ENCODE data around the gene N4BP3.

N4BP3 gene

DNA sequence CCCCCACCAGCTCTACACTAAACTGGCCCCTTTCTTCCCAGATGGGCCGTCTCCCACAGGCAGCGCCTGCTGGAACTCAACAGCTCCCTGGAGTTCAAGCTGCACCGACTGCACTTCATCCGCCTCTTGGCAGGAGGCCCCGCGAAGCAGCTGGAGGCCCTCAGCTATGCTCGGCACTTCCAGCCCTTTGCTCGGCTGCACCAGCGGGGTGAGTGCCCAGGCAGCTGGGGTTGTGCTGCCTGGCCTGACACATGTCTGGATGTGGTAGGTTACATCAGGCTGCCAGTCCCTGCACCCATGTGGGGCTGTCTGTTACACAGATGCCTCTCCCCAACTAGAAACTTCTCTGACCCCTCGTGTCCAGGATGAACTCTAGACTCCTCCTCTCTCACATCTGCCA, 30.6 kb downstream of the N4BP3 start:
- no peak for DNase-seq (ENCODE audit: low spot score)
- TF ChIP-seq, protein P1, sequence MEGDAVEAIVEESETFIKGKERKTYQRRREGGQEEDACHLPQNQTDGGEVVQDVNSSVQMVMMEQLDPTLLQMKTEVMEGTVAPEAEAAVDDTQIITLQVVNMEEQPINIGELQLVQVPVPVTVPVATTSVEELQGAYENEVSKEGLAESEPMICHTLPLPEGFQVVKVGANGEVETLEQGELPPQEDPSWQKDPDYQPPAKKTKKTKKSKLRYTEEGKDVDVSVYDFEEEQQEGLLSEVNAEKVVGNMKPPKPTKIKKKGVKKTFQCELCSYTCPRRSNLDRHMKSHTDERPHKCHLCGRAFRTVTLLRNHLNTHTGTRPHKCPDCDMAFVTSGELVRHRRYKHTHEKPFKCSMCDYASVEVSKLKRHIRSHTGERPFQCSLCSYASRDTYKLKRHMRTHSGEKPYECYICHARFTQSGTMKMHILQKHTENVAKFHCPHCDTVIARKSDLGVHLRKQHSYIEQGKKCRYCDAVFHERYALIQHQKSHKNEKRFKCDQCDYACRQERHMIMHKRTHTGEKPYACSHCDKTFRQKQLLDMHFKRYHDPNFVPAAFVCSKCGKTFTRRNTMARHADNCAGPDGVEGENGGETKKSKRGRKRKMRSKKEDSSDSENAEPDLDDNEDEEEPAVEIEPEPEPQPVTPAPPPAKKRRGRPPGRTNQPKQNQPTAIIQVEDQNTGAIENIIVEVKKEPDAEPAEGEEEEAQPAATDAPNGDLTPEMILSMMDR (IDR thresholded peaks at IDR 0.05): no peak
- Histone ChIP-seq H3K4me3 (no peak overlapping the region), H3K27ac (no peak overlapping the region)

DNA sequence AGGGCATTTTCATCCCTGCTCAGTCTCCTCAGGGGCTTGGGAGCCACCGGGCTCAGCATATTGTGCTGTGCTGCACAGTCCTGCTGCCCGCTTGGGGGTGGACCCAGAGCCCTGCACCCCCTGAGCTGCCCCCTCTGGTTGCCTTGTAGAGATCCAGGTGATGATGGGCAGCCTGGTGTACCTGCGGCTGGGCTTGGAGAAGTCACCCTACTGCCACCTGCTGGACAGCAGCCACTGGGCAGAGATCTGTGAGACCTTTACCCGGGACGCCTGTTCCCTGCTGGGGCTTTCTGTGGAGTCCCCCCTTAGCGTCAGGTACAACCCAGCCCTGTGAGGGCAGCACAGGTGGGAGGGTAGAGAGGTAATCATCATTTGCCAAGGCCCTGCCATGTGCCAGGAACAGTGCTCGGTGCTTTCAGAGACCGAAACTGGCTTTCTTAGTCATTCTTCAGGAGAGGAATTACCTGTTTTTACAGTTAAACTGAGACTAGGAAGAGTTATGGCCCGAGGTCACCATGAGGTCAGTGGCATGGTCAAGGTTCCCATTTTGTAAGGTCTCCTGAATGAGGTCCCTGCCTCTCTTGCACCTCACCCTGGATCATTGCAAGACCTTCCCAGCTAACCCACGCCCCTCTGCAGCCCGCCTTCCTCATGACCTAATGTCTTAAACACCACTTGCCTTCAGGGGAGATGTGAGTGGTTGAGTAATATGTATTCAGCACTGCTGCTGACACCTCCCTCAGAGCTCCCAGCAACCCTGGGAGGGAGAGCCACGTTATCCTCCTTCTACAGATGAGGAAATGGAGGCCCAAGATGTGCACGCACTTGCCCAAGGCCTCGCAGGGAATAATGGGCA, 32.9 kb downstream of the N4BP3 start:
- no peak for DNase-seq (ENCODE audit: low spot score)
- no peak overlapping the region for H3K27ac ChIP-seq
- H3K4me3 ChIP-seq: no peak overlapping the region
- TF ChIP-seq, protein P1 (IDR thresholded peaks at IDR 0.05): peak; percentile 42

DNA sequence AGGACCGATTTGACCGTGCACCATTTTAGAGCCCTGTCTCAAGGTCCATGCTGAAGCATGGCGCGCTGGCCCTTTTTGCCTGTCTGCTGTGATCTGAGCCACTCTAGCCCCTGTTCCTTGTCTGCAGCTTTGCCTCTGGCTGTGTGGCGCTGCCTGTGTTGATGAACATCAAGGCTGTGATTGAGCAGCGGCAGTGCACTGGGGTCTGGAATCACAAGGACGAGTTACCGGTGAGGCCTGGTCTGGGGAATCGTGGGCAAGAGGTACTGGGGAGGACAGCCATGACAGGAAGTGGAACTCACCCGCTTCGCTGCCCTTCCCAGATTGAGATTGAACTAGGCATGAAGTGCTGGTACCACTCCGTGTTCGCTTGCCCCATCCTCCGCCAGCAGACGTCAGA, 34.1 kb downstream of the N4BP3 start:
- TF ChIP-seq, protein P1 (IDR thresholded peaks at IDR 0.05): no peak
- Histone ChIP-seq H3K27ac (no peak overlapping the region), H3K4me3 (no peak overlapping the region)
- DNase-seq (ENCODE audit: low spot score): no peak

DNA sequence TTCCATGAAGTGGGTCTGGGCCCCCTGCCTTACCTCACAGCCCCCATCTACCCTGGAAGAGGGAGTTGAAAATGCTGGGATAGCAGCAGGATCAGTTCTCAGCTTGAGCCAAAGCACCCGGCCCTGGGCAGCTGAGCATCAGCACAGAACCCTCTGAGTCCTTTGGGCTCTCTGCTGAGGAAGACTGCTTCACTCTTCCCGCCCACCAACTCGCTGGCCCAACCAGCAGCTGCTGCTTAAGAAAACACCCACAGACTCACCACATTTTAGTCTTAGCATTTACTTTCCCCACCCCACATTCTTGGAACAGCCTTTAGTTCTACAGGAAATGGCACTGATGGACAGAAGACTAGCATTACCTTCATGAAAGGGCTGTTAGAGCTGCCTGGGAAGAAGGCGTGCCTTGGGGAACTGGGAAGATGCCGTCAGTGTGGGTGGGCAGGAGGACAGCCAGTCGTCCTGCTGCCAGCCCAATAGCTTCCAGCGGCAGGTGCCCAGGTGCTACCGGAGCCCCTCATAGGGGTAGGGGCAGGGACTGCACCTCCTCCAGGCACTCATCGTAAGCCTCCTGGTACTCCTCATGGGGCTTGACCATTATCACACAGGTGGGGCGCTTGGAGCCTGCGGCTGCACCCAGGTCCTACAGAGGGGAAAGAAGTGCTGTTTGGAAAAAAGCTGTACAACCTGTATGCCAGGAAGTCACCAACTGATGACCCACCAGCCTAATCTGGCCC, 36.0 kb downstream of the N4BP3 start:
- DNase-seq (ENCODE audit: low spot score): no peak
- Histone ChIP-seq H3K27ac (no peak overlapping the region), H3K4me3 (no peak overlapping the region)
- TF ChIP-seq, protein P1 (IDR thresholded peaks at IDR 0.05): no peak

DNA sequence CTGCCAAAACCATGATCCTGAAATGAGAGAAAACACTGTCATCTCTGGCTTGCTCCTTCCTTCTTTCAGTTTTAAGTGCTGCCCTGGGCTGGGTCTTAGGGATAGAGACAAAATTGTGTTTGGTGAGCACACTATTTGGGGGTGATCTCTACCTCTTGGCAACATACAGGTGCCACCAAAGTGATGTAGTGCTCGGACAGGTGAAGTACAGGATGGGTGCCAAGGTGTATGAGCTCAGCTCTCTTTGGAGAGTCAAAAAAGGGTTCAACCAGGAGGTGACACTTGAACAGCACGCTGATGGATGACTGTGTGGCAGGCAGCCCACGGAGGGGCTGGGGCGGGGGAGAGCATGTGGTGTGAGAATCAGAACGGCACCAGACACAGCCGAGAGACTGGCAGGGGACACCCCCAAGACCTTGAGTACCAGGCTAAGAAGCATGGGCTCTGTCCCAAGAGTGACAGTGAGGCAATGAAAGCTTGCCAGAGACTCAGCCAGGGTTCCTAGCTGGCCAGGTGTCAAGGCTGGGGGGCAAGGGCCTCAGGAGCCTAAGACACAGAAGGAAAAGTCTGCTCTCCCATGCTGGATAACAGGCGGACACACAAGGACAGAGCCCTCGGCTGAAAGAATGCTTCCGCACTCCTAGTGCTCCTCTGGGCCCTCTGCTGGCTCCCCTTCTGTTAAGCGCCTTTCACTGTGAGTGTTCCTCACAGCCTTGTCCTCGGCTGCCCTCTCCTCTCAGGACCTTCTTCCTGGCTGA, 37.8 kb downstream of the N4BP3 start:
- DNase-seq (ENCODE audit: low spot score): no peak
- TF ChIP-seq, protein P1 (IDR thresholded peaks at IDR 0.05): no peak
- no peak overlapping the region for H3K4me3 ChIP-seq
- H3K27ac ChIP-seq: no peak overlapping the region

DNA sequence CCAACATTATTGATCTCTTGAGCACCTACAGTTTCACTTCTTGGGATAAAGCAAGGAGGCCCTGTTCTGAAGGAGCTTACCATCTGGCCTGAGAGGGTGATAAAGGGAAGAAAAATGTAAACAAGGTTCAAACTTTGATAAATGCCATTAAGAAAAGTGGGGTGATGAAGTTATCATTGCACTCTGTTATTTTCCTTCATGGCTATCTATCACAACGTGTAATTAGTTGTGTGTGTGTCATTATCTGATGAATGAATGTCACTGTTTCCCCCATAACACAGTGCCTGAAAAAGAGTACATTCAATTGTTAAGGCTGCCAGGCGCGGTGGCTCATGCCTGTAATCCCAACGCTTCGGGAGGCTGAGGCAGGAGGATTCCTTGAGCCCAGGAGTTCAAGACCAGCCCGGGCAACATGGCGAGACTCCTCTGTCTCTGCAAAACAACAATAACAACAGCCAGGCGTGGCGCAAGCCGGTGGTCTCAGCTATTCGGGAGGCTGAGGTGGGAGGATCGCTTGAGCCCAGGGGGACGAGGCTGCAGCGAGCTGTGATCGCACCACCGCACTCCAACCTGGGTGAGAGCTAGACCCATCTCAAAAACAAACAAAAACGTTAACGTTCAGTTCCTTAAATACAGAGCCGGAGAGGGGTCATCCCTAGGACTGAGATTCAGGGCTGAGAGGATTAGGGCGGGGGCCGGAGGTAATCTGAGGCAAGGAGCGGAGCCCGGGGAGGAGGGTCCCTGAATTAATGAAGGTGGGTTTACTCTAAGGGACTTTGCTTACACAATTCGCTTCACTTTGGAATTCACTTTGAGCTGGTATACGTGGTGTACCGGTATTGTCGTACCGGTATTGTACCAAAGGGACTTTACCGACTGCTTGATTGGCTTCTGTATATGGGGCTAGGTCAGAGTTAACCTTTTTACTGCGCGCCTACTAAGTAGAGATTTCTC, 39.4 kb downstream of the N4BP3 start:
- Histone ChIP-seq H3K4me3 (peak overlapping the region; percentile 76), H3K27ac (peak overlapping the region; percentile 57 to 78)
- TF ChIP-seq, protein P1 (IDR thresholded peaks at IDR 0.05): no peak
- no peak for DNase-seq (ENCODE audit: low spot score)

Measured in coronary artery (tissue), 2 donors.